NCI-H1417 (cell line): ENCODE results near the gene SEBOX.

ENCODE experiments used
- DNase-seq, 3 experiments: peaks; one replicate each; lab custom pipeline; 2025; lab: John Stamatoyannopoulos, UW

SEBOX gene

GRCh38 chr17:28318759-28319597 is 46.0 kb downstream of the SEBOX start, which contains the start of gene TMEM97:
TMEM97 (plus strand) TSS chr17:28319200; CDS start chr17:28319240, 40 bp downstream.
- peak; percentile 98 to 99 (median 98) for DNase-seq

- peak in 2 of 3 experiments; percentile 70 to 81 for DNase-seq
Observed at GRCh38 chr17:28317966-28318758, 46.8 kb downstream of the SEBOX start.

GRCh38 chr17:28317099-28317965 is 47.7 kb downstream of the SEBOX start:
- DNase-seq = no peak

GRCh38 chr17:28315846-28316705 is 48.9 kb downstream of the SEBOX start:
- DNase-seq = no peak

GRCh38 chr17:28313841-28314240 is 51.2 kb downstream of the SEBOX start:
- no peak for DNase-seq
